AG04449 (cell line): ENCODE measurements around the gene PPP1CC.
"Not testable (repeated sequence)": the region's sequence is repeated elsewhere in the genome, so short reads cannot be mapped to it uniquely, and the experiment has no call there.

Source experiments
- CTCF ChIA-PET: fragments of 350-600 bp; formaldehyde crosslinking; extraction: SDS; loops from one replicate; lab custom pipeline; 2021; ENCODE audit warnings: antibody characterized with exemption; lab: Yijun Ruan, JAX
- POLR2A ChIA-PET: fragments of 400-600, 350-600 bp; formaldehyde crosslinking; extraction: SDS; loops from one replicate; lab custom pipeline; 2020; ENCODE audit warnings: antibody characterized with exemption, inconsistent platforms; lab: Yijun Ruan, JAX
- DNase-seq: peaks from one replicate; pipeline ENCODE4 v3.0.0-alpha.2; 2010; ENCODE audit warnings: low read depth, low spot score
- H3K4me3 ChIP-seq: 2 replicates; pipeline ENCODE4 v1.5.1; 2011; ENCODE audit warnings: low read depth, mild to moderate bottlenecking, control low read depth, low read length
- CTCF ChIP-seq: IDR thresholded peaks from one replicate; pipeline ENCODE4 v1.5.1; 2011; ENCODE audit warnings: mild to moderate bottlenecking, moderate library complexity, low read length, control low read depth, inconsistent platforms; ENCODE audit not compliant: insufficient read depth; ENCODE audit errors: missing control alignments

The PPP1CC gene

GRCh38 chr12:110725267-110725666, 17.4 kb downstream of the PPP1CC start:
- no peak for DNase-seq
- TF ChIP-seq CTCF: no peak
- no peak overlapping the region for H3K4me3 ChIP-seq
- CTCF ChIA-PET: no interaction called here
- POLR2A ChIA-PET: no interaction called here

- not testable (repeated sequence) for DNase-seq
- CTCF ChIA-PET: interaction anchor here (0.8 kb wide), 1 partner anchor 10 kb away, joined by 3 read pairs; no protein-coding TSS in a partner anchor
Observed at GRCh38 chr12:110722892-110723291, 19.8 kb downstream of the PPP1CC start.

GRCh38 chr12:110721570-110721969, 21.1 kb downstream of the PPP1CC start:
- H3K4me3 ChIP-seq: no peak overlapping the region
- TF ChIP-seq CTCF: no peak
- no peak for DNase-seq
- ChIA-PET CTCF (no interaction called here), POLR2A (no interaction called here)

More at GRCh38 chr12:110722892-110723291, 19.8 kb downstream of the PPP1CC start:
- POLR2A ChIA-PET, H3K4me3 ChIP-seq: not testable (repeated sequence)

- DNase-seq: no peak
- POLR2A ChIA-PET: no interaction called here
- CTCF ChIA-PET: no interaction called here
- TF ChIP-seq CTCF: no peak
- H3K4me3 ChIP-seq: no peak overlapping the region
Observed at GRCh38 chr12:110720516-110720915, 22.2 kb downstream of the PPP1CC start.

GRCh38 chr12:110718222-110718908, 24.3 kb downstream of the PPP1CC start:
- POLR2A ChIA-PET: no interaction called here
- TF ChIP-seq CTCF: no peak
- CTCF ChIA-PET: no interaction called here

GRCh38 chr12:110717037-110717436, 25.7 kb downstream of the PPP1CC start:
- ChIA-PET CTCF (no interaction called here), POLR2A (no interaction called here)
- no peak overlapping the region for H3K4me3 ChIP-seq
- DNase-seq: no peak
- TF ChIP-seq CTCF: no peak

More at GRCh38 chr12:110718222-110718908, 24.3 kb downstream of the PPP1CC start:
- H3K4me3 ChIP-seq: no peak overlapping the region
- DNase-seq: no peak

- H3K4me3 ChIP-seq: no peak overlapping the region
- ChIA-PET POLR2A (no interaction called here), CTCF (no interaction called here)
- no peak for TF ChIP-seq CTCF
- DNase-seq: no peak
Observed at GRCh38 chr12:110708917-110709316, 33.8 kb downstream of the PPP1CC start.
